K562 (cell line): ENCODE data around the gene SH3BP2.

ENCODE experiments used
- DPF2 ChIP-seq: fragments of 450-650 bp; IDR thresholded peaks from 2 replicates; pipeline ENCODE4 v1.6.1; 2016
- HNRNPL ChIP-seq: fragments of 200-400 bp; formaldehyde crosslinking; IDR thresholded peaks from 2 replicates; pipeline ENCODE4 v1.6.1; 2017; ENCODE audit warnings: low read depth, mild to moderate bottlenecking, low read length
- MNT ChIP-seq, 2 experiments: fragments of 450-650 bp; conservative IDR thresholded peaks; 2 replicates each; pipeline ENCODE4 v1.6.1; 2017; ENCODE audit warnings: mild to moderate bottlenecking in 2 of 2, moderate library complexity in 2 of 2
- MTA2 ChIP-seq: fragments of 450-650 bp; IDR thresholded peaks from 2 replicates; pipeline ENCODE4 v1.6.1; 2016; ENCODE audit warnings: low read depth
- POLR2A ChIP-seq: fragments of 450-650 bp; conservative IDR thresholded peaks from 2 replicates; pipeline ENCODE4 v1.6.1; 2016
- REST ChIP-seq, 2 experiments: fragments of 450-650 bp; formaldehyde crosslinking in 1 of 2; IDR thresholded peaks; 2 replicates each; pipeline versions ENCODE4 v1.4.0 to v1.6.1; 2014 to 2020; ENCODE audit warnings: mild to moderate bottlenecking in 2 of 2, borderline replicate concordance in 1 of 2, low read depth in 1 of 2
- TGIF2 ChIP-seq: sonication (generic); formaldehyde crosslinking; IDR thresholded peaks from 2 replicates; pipeline ENCODE4 v1.8.1; 2022; ENCODE audit warnings: mild to moderate bottlenecking, missing genetic modification reagents, moderate library complexity
- U2AF1 ChIP-seq: fragments of 200-400 bp; formaldehyde crosslinking; optimal IDR thresholded peaks from 2 replicates; pipeline ENCODE3; 2017; ENCODE audit warnings: mild to moderate bottlenecking, low read depth, low read length, moderate library complexity
- ZBTB33 ChIP-seq: sonication (generic); formaldehyde crosslinking; IDR thresholded peaks from 2 replicates; pipeline ENCODE4 v1.8.1; 2023; ENCODE audit warnings: mild to moderate bottlenecking, missing genetic modification reagents
- ZBTB49 ChIP-seq: sonication (generic); formaldehyde crosslinking; IDR thresholded peaks from 2 replicates; pipeline ENCODE4 v1.8.0; 2022; ENCODE audit warnings: missing genetic modification reagents, mild to moderate bottlenecking, borderline replicate concordance
- ZEB2 ChIP-seq: fragments of 450-650 bp; IDR thresholded peaks from 2 replicates; pipeline ENCODE4 v1.6.1; 2016
- TF ChIP-seq, protein P1 (sequence below): sonication (generic); formaldehyde crosslinking; IDR thresholded peaks from 2 replicates; pipeline ENCODE4 v1.4.0; 2020; ENCODE audit warnings: mild to moderate bottlenecking, missing genetic modification reagents
- TF ChIP-seq, protein P2 (sequence below), 3 experiments: IDR thresholded peaks in 2 of 3; conservative IDR thresholded peaks in 1 of 3; 2 replicates each; pipeline ENCODE4 v1.5.1; 2011 to 2012; ENCODE audit warnings: low read length in 3 of 3, mild to moderate bottlenecking in 3 of 3, control low read depth in 2 of 3, improper control_type of control experiment in 1 of 3, inconsistent platforms in 1 of 3, low read depth in 1 of 3, mixed read lengths in 1 of 3, moderate library complexity in 1 of 3; ENCODE audit not compliant: insufficient read depth in 2 of 3

GRCh38 chr4:2832309-2832980 is 39.6 kb downstream of the SH3BP2 start:
- no peak for TF ChIP-seq ZBTB49
- TF ChIP-seq, protein P1, sequence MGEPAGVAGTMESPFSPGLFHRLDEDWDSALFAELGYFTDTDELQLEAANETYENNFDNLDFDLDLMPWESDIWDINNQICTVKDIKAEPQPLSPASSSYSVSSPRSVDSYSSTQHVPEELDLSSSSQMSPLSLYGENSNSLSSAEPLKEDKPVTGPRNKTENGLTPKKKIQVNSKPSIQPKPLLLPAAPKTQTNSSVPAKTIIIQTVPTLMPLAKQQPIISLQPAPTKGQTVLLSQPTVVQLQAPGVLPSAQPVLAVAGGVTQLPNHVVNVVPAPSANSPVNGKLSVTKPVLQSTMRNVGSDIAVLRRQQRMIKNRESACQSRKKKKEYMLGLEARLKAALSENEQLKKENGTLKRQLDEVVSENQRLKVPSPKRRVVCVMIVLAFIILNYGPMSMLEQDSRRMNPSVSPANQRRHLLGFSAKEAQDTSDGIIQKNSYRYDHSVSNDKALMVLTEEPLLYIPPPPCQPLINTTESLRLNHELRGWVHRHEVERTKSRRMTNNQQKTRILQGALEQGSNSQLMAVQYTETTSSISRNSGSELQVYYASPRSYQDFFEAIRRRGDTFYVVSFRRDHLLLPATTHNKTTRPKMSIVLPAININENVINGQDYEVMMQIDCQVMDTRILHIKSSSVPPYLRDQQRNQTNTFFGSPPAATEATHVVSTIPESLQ: no peak
- no peak for TF ChIP-seq ZEB2
- TF ChIP-seq MTA2: no peak
- no peak for TF ChIP-seq HNRNPL
- TF ChIP-seq, protein P2, sequence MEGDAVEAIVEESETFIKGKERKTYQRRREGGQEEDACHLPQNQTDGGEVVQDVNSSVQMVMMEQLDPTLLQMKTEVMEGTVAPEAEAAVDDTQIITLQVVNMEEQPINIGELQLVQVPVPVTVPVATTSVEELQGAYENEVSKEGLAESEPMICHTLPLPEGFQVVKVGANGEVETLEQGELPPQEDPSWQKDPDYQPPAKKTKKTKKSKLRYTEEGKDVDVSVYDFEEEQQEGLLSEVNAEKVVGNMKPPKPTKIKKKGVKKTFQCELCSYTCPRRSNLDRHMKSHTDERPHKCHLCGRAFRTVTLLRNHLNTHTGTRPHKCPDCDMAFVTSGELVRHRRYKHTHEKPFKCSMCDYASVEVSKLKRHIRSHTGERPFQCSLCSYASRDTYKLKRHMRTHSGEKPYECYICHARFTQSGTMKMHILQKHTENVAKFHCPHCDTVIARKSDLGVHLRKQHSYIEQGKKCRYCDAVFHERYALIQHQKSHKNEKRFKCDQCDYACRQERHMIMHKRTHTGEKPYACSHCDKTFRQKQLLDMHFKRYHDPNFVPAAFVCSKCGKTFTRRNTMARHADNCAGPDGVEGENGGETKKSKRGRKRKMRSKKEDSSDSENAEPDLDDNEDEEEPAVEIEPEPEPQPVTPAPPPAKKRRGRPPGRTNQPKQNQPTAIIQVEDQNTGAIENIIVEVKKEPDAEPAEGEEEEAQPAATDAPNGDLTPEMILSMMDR (IDR thresholded peaks at IDR 0.05 in 2 of 3, conservative IDR thresholded peaks at IDR 0.05 in 1 of 3; ENCODE audit: insufficient read depth in 2 of 3, low read depth in 1 of 3, low read length in 3 of 3): no peak
- TF ChIP-seq U2AF1: no peak
- no peak for TF ChIP-seq MNT (conservative IDR thresholded peaks at IDR 0.05)
- TF ChIP-seq TGIF2 (CRISPR knock-in tag): no peak
- TF ChIP-seq ZBTB33 (CRISPR knock-in tag): no peak
- TF ChIP-seq REST (IDR thresholded peaks at IDR 0.05; ENCODE audit: borderline replicate concordance): no peak
- no peak for TF ChIP-seq REST (CRISPR knock-in tag; IDR thresholded peaks at IDR 0.05; ENCODE audit: low read depth)
- no peak for TF ChIP-seq DPF2
- TF ChIP-seq POLR2A: no peak
